GM23338 (cell line): ENCODE measurements around the gene CYB5RL. TPM values are rescaled to one million over a fixed set of nuclear protein-coding genes. Genes with fewer than 3 reads are reported as not detected.

Experiments
- ATAC-seq: fragments of 200-7000 bp; cut with Tn5 transposase; 3 replicates; pipeline ENCODE4 v1.9.1; 2020
- DNase-seq: peaks from one replicate; pipeline ENCODE4 v3.0.0-alpha.2; 2015; ENCODE audit warnings: low spot score
- H2AFZ ChIP-seq: fragments of 200-600 bp; sonication (generic); 2 replicates; pipeline ENCODE4 v1.8.0; 2016; ENCODE audit warnings: antibody characterized with exemption, mild to moderate bottlenecking, moderate library complexity
- H3F3A ChIP-seq: fragments of 200-600 bp; sonication (generic); replicated peaks from 2 replicates; pipeline ENCODE4 v1.8.0; 2017; ENCODE audit warnings: antibody characterized with exemption, mixed run types, low read depth
- H3K27ac ChIP-seq: fragments of 200-600 bp; sonication (generic); 2 replicates; pipeline ENCODE4 v1.6.1; 2016; ENCODE audit warnings: low read depth
- H3K27me3 ChIP-seq: fragments of 200-600 bp; sonication (generic); 2 replicates; pipeline ENCODE4 v1.8.0; 2016; ENCODE audit warnings: mild to moderate bottlenecking, mixed run types, moderate library complexity; ENCODE audit not compliant: insufficient read depth
- H3K36me3 ChIP-seq: fragments of 200-600 bp; sonication (generic); 2 replicates; pipeline ENCODE4 v1.8.0; 2016; ENCODE audit warnings: mild to moderate bottlenecking; ENCODE audit not compliant: insufficient read depth
- H3K4me1 ChIP-seq: fragments of 200-600 bp; sonication (generic); 2 replicates; pipeline ENCODE4 v1.8.0; 2016; ENCODE audit warnings: mild to moderate bottlenecking, moderate library complexity; ENCODE audit not compliant: insufficient read depth
- H3K4me2 ChIP-seq: fragments of 200-600 bp; sonication (generic); 2 replicates; pipeline ENCODE4 v1.7.1; 2017; ENCODE audit warnings: mixed run types
- H3K4me3 ChIP-seq: fragments of 200-600 bp; sonication (generic); 2 replicates; pipeline ENCODE4 v1.6.1; 2016; ENCODE audit warnings: mixed run types
- H3K79me2 ChIP-seq: fragments of 200-600 bp; sonication (generic); replicated peaks from 2 replicates; pipeline ENCODE4 v1.8.0; 2017; ENCODE audit warnings: mild to moderate bottlenecking; ENCODE audit not compliant: insufficient read depth
- H3K9me2 ChIP-seq: fragments of 200-600 bp; sonication (generic); 2 replicates; pipeline ENCODE4 v1.8.0; 2017; ENCODE audit not compliant: insufficient read depth
- H4K20me1 ChIP-seq: fragments of 200-600 bp; sonication (generic); replicated peaks from 2 replicates; pipeline ENCODE4 v1.8.0; 2017; ENCODE audit warnings: mild to moderate bottlenecking; ENCODE audit not compliant: insufficient read depth
- H3K27ac Mint-ChIP-seq: 2 replicates; pipeline ENCODE4 v1.8.0; 2020; ENCODE audit warnings: inconsistent platforms, mild to moderate bottlenecking, moderate library complexity, mixed read lengths
- H3K27me3 Mint-ChIP-seq: 3 replicates; pipeline ENCODE4 v1.8.0; 2022; ENCODE audit warnings: low read depth, mild to moderate bottlenecking, moderate library complexity, mixed read lengths, inconsistent platforms; ENCODE audit not compliant: insufficient read depth, poor library complexity
- H3K36me3 Mint-ChIP-seq: 3 replicates; pipeline ENCODE4 v1.8.0; 2021; ENCODE audit warnings: low read depth, mild to moderate bottlenecking, inconsistent platforms, moderate library complexity, mixed read lengths
- H3K4me1 Mint-ChIP-seq: 3 replicates; pipeline ENCODE4 v1.8.0; 2020; ENCODE audit warnings: mild to moderate bottlenecking, inconsistent platforms, mixed read lengths
- H3K4me3 Mint-ChIP-seq: 3 replicates; pipeline ENCODE4 v1.8.0; 2021; ENCODE audit warnings: moderate library complexity, mild to moderate bottlenecking, inconsistent platforms, mixed read lengths
- H3K9me3 Mint-ChIP-seq: 3 replicates; pipeline ENCODE4 v1.8.0; 2020; ENCODE audit warnings: moderate library complexity, mild to moderate bottlenecking, inconsistent platforms, mixed read lengths
- EZH2phosphoT487 ChIP-seq: fragments of 200-600 bp; sonication (generic); IDR thresholded peaks from one replicate; pipeline ENCODE4 v1.8.1; 2018; ENCODE audit warnings: antibody characterized with exemption; ENCODE audit not compliant: unreplicated experiment
- JUNB ChIP-seq: IDR thresholded peaks from one replicate; pipeline ENCODE4 v1.6.1; 2016; ENCODE audit warnings: antibody characterized with exemption; ENCODE audit not compliant: unreplicated experiment
- ZNF331 ChIP-seq: fragments of 250-450 bp; sonication (Bioruptor Pico); IDR thresholded peaks from 2 replicates; pipeline ENCODE4 v1.5.0; 2020; ENCODE audit warnings: low read depth, mild to moderate bottlenecking, moderate library complexity
- polyA plus RNA-seq: library from polyadenylated mRNA; unstranded; fragments of >200 nt; fragmentation: Nextera tagmentation; extraction: Ambion mirVana; gene quantifications from 2 replicates; pipeline ENCODE4 v1.2.1, GENCODE V29; 2016
- total RNA-seq: library from RNA; depleted of rRNA; stranded (reverse); fragments of >200 nt; shearing (Covaris generic); gene quantifications from 2 replicates; pipeline ENCODE4 v1.2.3, GENCODE V29; 2014
- TF ChIP-seq, protein P1 (sequence below): fragments of 250-450 bp; sonication (Bioruptor Pico); IDR thresholded peaks from 2 replicates; pipeline ENCODE4 v1.5.0; 2020; ENCODE audit warnings: mild to moderate bottlenecking, moderate library complexity

The CYB5RL gene
- total and polyA plus RNA-seq, 2 experiments from 2014 or later, result 5.9 to 11.5 TPM

DNA sequence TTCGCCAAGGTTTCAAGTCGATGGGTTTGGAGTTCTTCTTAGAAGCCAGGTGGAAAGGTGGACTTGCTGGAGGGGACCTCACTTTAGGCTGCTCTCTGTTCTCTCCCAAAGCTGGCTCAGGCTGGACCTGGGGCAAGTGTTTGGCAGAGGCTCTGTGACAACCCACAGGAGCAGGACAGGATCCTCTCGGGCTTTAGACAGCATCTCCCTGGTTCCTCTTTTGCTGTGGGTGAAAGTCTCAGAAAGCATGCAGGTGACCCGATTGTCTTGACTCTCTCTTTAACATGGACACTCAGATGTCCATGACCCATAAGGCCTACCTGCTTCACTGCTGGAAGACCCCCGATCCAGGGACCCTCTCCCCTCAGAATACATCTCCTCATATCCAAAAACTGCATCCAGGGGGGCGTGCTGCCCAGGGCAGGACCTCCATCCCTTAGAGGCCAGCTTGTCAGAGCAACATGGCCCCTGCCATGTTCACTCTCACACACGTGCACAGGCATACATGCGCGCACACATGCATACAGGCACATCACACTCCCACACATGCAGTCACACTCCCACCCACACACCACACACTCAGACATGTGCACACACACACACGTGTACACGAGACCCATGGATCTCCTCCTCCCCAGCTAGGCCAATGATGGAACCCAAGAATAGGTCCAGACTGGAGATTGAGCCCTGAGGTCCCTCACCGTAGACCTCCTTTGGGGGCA, 21.4 kb upstream of the CYB5RL start (continued):
- TF ChIP-seq, protein P1, sequence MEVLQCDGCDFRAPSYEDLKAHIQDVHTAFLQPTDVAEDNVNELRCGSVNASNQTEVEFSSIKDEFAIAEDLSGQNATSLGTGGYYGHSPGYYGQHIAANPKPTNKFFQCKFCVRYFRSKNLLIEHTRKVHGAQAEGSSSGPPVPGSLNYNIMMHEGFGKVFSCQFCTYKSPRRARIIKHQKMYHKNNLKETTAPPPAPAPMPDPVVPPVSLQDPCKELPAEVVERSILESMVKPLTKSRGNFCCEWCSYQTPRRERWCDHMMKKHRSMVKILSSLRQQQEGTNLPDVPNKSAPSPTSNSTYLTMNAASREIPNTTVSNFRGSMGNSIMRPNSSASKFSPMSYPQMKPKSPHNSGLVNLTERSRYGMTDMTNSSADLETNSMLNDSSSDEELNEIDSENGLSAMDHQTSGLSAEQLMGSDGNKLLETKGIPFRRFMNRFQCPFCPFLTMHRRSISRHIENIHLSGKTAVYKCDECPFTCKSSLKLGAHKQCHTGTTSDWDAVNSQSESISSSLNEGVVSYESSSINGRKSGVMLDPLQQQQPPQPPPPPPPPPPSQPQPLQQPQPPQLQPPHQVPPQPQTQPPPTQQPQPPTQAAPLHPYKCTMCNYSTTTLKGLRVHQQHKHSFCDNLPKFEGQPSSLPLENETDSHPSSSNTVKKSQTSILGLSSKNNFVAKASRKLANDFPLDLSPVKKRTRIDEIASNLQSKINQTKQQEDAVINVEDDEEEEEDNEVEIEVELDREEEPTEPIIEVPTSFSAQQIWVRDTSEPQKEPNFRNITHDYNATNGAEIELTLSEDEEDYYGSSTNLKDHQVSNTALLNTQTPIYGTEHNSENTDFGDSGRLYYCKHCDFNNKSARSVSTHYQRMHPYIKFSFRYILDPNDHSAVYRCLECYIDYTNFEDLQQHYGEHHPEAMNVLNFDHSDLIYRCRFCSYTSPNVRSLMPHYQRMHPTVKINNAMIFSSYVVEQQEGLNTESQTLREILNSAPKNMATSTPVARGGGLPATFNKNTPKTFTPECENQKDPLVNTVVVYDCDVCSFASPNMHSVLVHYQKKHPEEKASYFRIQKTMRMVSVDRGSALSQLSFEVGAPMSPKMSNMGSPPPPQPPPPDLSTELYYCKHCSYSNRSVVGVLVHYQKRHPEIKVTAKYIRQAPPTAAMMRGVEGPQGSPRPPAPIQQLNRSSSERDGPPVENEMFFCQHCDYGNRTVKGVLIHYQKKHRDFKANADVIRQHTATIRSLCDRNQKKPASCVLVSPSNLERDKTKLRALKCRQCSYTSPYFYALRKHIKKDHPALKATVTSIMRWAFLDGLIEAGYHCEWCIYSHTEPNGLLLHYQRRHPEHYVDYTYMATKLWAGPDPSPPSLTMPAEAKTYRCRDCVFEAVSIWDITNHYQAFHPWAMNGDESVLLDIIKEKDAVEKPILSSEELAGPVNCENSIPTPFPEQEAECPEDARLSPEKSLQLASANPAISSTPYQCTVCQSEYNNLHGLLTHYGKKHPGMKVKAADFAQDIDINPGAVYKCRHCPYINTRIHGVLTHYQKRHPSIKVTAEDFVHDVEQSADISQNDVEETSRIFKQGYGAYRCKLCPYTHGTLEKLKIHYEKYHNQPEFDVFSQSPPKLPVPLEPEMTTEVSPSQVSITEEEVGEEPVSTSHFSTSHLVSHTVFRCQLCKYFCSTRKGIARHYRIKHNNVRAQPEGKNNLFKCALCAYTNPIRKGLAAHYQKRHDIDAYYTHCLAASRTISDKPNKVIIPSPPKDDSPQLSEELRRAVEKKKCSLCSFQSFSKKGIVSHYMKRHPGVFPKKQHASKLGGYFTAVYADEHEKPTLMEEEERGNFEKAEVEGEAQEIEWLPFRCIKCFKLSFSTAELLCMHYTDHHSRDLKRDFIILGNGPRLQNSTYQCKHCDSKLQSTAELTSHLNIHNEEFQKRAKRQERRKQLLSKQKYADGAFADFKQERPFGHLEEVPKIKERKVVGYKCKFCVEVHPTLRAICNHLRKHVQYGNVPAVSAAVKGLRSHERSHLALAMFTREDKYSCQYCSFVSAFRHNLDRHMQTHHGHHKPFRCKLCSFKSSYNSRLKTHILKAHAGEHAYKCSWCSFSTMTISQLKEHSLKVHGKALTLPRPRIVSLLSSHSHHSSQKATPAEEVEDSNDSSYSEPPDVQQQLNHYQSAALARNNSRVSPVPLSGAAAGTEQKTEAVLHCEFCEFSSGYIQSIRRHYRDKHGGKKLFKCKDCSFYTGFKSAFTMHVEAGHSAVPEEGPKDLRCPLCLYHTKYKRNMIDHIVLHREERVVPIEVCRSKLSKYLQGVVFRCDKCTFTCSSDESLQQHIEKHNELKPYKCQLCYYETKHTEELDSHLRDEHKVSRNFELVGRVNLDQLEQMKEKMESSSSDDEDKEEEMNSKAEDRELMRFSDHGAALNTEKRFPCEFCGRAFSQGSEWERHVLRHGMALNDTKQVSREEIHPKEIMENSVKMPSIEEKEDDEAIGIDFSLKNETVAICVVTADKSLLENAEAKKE (CRISPR knock-in tag), result no peak

DNA sequence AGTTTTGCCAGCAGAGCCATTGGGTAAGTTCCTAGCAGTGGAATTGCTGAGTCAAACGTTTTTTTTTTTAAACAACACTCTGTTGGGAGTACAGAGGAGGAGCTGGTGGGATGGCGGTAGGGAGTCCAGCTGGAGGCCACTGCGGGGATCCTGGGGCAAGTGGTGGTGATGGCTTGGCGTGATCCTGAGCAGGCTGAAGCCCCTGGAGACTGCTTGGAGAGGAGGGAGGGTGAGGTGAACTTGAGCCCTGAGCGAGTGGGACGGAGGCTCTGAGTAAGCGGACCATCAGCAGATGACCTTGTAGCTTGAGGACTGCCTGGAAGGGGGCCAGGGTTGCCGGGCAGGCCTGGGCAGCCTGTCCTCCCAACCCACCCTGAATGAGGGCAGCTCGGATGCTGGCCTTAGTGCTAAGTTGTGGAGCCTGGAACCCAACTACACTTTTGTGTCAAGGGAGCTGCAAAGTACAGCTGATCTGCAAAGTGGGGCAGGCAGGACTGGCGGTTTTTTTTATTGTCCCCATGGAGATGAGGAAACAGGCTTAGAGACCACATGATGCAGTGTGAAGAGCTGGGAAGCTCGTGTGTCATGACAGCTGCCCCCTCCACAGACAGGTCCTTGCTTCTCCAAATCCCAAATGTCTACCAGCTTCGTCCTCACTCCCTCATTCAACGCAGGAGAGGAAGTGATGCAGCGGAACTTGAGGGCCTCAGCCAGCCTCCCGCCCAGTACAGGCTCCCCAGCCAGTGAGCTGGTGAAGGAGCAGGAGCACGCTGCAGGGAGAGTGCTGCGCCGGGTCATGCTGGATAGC, 20.4 kb upstream of the CYB5RL start:
- no peaks in the 10 kb centered on the region for H3K9me3 Mint-ChIP-seq

More for the DNA sequence above, 20.4 kb upstream of the CYB5RL start:
- H3K9me2 ChIP-seq, result no peaks in the 10 kb centered on the region
- no peaks in the 10 kb centered on the region for H3K4me1 ChIP-seq
- peak overlapping the region; percentile 19; the same call in 1 of the 2 replicates for H3K27ac ChIP-seq
- TF ChIP-seq ZNF331 (CRISPR knock-in tag), result no peak
- no peak for TF ChIP-seq JUNB
- no peak for TF ChIP-seq EZH2phosphoT487
- ATAC-seq (no peak), DNase-seq (no peak)
- 0 out of 2 replicates have a peak, but pooled peaks cover 8% of the 10 kb centered on the region for H3K36me3 ChIP-seq
- H3K79me2 ChIP-seq, result no peaks in the 10 kb centered on the region
- H3K36me3 Mint-ChIP-seq, result peaks cover 37% of the 10 kb centered on the region
- H3K4me3 ChIP-seq, result no peak overlapping the region
- H3K27me3 ChIP-seq, result no peaks in the 10 kb centered on the region
- no peak overlapping the region for H3K4me2 ChIP-seq
- H2AFZ ChIP-seq, result no peak overlapping the region
- H3K27me3 Mint-ChIP-seq, result peaks cover 14% of the 10 kb centered on the region
- H3K27ac Mint-ChIP-seq, result peak overlapping the region; percentile 63; the same call in 1 of the 2 replicates
- H3F3A ChIP-seq, result no peaks in the 10 kb centered on the region
- no peak overlapping the region for H3K4me3 Mint-ChIP-seq
- peaks cover 35% of the 10 kb centered on the region for H3K4me1 Mint-ChIP-seq
- peaks cover 19% of the 10 kb centered on the region for H4K20me1 ChIP-seq
